Subcutaneous abdominal adipose tissue (tissue), 5 donors: Measurements from ENCODE around the gene INCENP.
A peak's percentile ranks its signal among the peaks of the same experiment; 100 is the strongest.

ENCODE experiments used
- H3K27ac ChIP-seq: one replicate; pipeline ENCODE4 v1.7.0; 2013; ENCODE audit warnings: low read depth, mild to moderate bottlenecking, inconsistent platforms, low read length, moderate library complexity
- H3K27me3 ChIP-seq, 5 donors: one replicate each; pipeline ENCODE4 v1.7.0; 2013; ENCODE audit warnings: low read length in 5 of 5, inconsistent platforms in 1 of 5; ENCODE audit not compliant: control insufficient read depth in 5 of 5, insufficient read depth in 4 of 5
- H3K36me3 ChIP-seq, 5 donors: one replicate each; pipeline ENCODE4 v1.7.0; 2013; ENCODE audit warnings: low read length in 5 of 5; ENCODE audit not compliant: control insufficient read depth in 5 of 5, insufficient read depth in 5 of 5
- H3K4me1 ChIP-seq, 5 donors: one replicate each; pipeline ENCODE4 v1.7.0; 2013; ENCODE audit warnings: low read length in 5 of 5, mild to moderate bottlenecking in 3 of 5, moderate library complexity in 1 of 5; ENCODE audit not compliant: control insufficient read depth in 5 of 5, insufficient read depth in 5 of 5
- H3K4me3 ChIP-seq, 5 donors: one replicate each; pipeline ENCODE4 v1.7.0; 2013; ENCODE audit warnings: low read length in 5 of 5, low read depth in 1 of 5
- H3K9ac ChIP-seq, 5 donors: one replicate each; pipeline ENCODE4 v1.7.0; 2013; ENCODE audit warnings: low read length in 5 of 5, mild to moderate bottlenecking in 4 of 5, moderate library complexity in 3 of 5
- H3K9me3 ChIP-seq, 5 donors: one replicate each; pipeline ENCODE4 v1.7.0; 2013; ENCODE audit warnings: low read length in 5 of 5; ENCODE audit not compliant: control insufficient read depth in 5 of 5
- donor health status: healthy.
- donor health status: healthy.
- donor health status: healthy.
- donor health status: healthy.
- donor health status: healthy.

Gene INCENP

GRCh38 chr11:62131170-62131464 lies 7.3 kb downstream of the INCENP start:
- Histone ChIP-seq H3K27ac (no peak overlapping the region), H3K9me3 (no peaks in the 10 kb centered on the region), H3K36me3 (peaks cover 0 to 59% (median 49%) of the 10 kb centered on the region in 5 donors), H3K4me3 (no peak overlapping the region), H3K27me3 (no peaks in the 10 kb centered on the region), H3K4me1 (no peaks in the 10 kb centered on the region), H3K9ac (no peak overlapping the region)

GRCh38 chr11:62132191-62132590 lies 8.4 kb downstream of the INCENP start:
- peaks cover 0 to 4% (median 0%) of the 10 kb centered on the region in 5 donors for H3K4me1 ChIP-seq
- H3K9me3 ChIP-seq = no peaks in the 10 kb centered on the region
- no peaks in the 10 kb centered on the region for H3K27me3 ChIP-seq
- H3K36me3 ChIP-seq = peaks cover 0 to 59% (median 49%) of the 10 kb centered on the region in 5 donors
- H3K4me3 ChIP-seq = no peak overlapping the region
- peak overlapping the region in 1 of 5 donors; percentile 44 for H3K9ac ChIP-seq
- H3K27ac ChIP-seq = no peak overlapping the region

DNA sequence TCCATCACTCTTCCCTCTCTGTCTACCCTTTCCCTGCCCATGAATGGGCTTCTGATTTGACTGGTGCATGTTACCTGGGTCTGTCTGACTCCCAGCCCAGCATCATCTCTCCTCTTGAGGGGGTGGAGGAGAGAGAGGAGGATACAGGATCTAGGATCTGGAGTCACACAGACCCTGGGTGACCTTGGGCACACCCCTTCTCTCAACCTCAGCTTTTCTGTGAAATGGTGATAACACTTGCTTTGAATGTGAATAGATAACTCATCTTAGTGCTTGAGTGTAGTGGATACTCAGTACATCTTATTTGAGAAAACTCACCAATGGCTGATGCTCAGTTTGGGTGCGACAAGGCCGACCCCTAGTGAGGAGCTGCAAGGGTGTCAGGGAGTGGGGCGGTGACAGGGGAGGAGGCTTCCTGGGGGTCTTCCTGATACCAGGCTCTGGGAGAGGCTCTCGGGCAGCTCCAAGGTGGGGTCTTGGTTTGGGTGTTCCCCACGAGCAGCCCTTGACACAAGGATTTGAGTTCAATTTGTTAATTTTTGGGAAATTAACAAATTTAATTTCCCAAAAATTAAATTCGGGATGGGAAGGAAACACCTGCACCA lies 9.0 kb downstream of the INCENP start:
- Histone ChIP-seq H3K4me1 (peaks cover 0 to 4% (median 0%) of the 10 kb centered on the region in 5 donors), H3K9me3 (no peaks in the 10 kb centered on the region), H3K27ac (no peak overlapping the region), H3K36me3 (peaks cover 0 to 64% (median 49%) of the 10 kb centered on the region in 5 donors), H3K9ac (no peak overlapping the region), H3K27me3 (no peaks in the 10 kb centered on the region), H3K4me3 (no peak overlapping the region)

DNA sequence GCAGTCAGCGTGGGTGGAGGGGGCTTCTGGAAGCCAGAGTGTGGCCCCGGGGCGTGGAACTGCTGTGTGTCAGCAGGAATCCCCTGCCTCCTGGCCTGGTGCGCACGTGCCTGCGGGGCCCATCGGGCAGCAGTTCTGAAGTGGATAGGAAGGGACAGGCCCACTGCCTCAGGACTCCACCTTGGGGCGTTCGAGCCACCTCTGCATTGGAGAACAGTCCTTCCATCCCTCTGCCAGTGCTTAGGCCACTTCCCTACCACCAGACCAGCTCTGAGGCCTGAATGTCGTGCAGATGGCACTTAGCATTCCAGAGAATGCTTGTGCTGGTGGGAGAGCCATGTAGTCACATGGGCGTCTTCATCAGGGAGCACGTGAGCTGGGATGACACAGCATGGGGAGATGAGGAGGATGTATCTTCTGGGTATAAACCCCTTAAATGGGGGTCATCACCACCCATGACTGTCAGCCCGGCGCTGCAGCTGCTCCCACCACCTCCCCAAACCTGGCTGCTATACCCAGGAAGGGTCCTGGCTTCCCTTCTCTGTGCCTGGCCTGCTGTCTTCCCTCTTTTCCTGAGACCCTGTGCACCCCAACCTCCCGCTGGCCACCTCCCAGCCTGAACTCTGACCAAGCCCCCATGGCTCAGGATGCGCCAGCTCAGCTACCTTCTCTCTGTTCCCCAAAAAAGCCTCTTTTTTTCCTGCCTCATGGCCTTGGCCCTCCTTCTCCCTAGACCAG lies 9.7 kb downstream of the INCENP start:
- peaks cover 0 to 65% (median 47%) of the 10 kb centered on the region in 5 donors for H3K36me3 ChIP-seq
- H3K27ac ChIP-seq = no peak overlapping the region
- no peaks in the 10 kb centered on the region for H3K27me3 ChIP-seq

GRCh38 chr11:62137276-62137861 lies 13.6 kb downstream of the INCENP start:
- Histone ChIP-seq H3K27ac (no peak overlapping the region), H3K9me3 (no peaks in the 10 kb centered on the region), H3K4me3 (no peak overlapping the region), H3K4me1 (peaks cover 0 to 4% (median 0%) of the 10 kb centered on the region in 5 donors), H3K36me3 (peaks cover 0 to 65% (median 51%) of the 10 kb centered on the region in 5 donors), H3K9ac (no peak overlapping the region), H3K27me3 (no peaks in the 10 kb centered on the region)

More for the DNA sequence above, 9.7 kb downstream of the INCENP start:
- Histone ChIP-seq H3K9me3 (no peaks in the 10 kb centered on the region), H3K4me1 (peaks cover 0 to 4% (median 0%) of the 10 kb centered on the region in 5 donors), H3K4me3 (no peak overlapping the region), H3K9ac (no peak overlapping the region)

GRCh38 chr11:62137881-62138629 lies 14.2 kb downstream of the INCENP start:
- peaks cover 0 to 4% (median 0%) of the 10 kb centered on the region in 5 donors for H3K4me1 ChIP-seq
- H3K27me3 ChIP-seq = no peaks in the 10 kb centered on the region
- no peak overlapping the region for H3K4me3 ChIP-seq
- no peak overlapping the region for H3K9ac ChIP-seq
- H3K9me3 ChIP-seq = no peaks in the 10 kb centered on the region
- peaks cover 0 to 66% (median 51%) of the 10 kb centered on the region in 5 donors for H3K36me3 ChIP-seq
- H3K27ac ChIP-seq = no peak overlapping the region

- peaks cover 0 to 66% (median 46%) of the 10 kb centered on the region in 5 donors for H3K36me3 ChIP-seq
- H3K27me3 ChIP-seq = no peaks in the 10 kb centered on the region
- H3K4me3 ChIP-seq = no peak overlapping the region
- no peaks in the 10 kb centered on the region for H3K9me3 ChIP-seq
- H3K9ac ChIP-seq = no peak overlapping the region
- H3K27ac ChIP-seq = no peak overlapping the region
- peaks cover 0 to 9% (median 0%) of the 10 kb centered on the region in 5 donors for H3K4me1 ChIP-seq
Observed at GRCh38 chr11:62138630-62139425, 15.0 kb downstream of the INCENP start.

GRCh38 chr11:62139526-62140303 lies 15.9 kb downstream of the INCENP start:
- Histone ChIP-seq H3K9ac (no peak overlapping the region), H3K27ac (no peak overlapping the region), H3K4me3 (no peak overlapping the region), H3K4me1 (peaks cover 0 to 9% (median 0%) of the 10 kb centered on the region in 5 donors), H3K27me3 (no peaks in the 10 kb centered on the region), H3K36me3 (peaks cover 0 to 69% (median 43%) of the 10 kb centered on the region in 5 donors), H3K9me3 (no peaks in the 10 kb centered on the region)
